Body of pancreas (tissue), 4 donors: ENCODE data around the gene MYOM1. TPM values are rescaled to one million over a fixed set of nuclear protein-coding genes. Genes with fewer than 3 reads are reported as not detected.
A peak's percentile ranks its signal among the peaks of the same experiment; 100 is the strongest.

Source experiments
- ATAC-seq: fragments of 150-250 bp; one replicate; pipeline ENCODE4 v1.9.1; 2016
- DNase-seq, 4 donors: peaks; one replicate each; pipeline ENCODE4 v3.0.0-alpha.2; 2019
- H3K27ac ChIP-seq, 4 donors: fragments of 200-600 bp; sonication (generic); 1 replicate in 3 of 4; 2 replicates in 1 of 4; pipeline versions ENCODE4 v1.5.1 to v1.6.1; 2016 to 2019; ENCODE audit warnings: mild to moderate bottlenecking in 1 of 4, mixed read lengths in 1 of 4, moderate library complexity in 1 of 4
- H3K27me3 ChIP-seq, 2 donors: fragments of 200-600 bp; sonication (generic); one replicate each; pipeline ENCODE4 v1.6.0; 2016; ENCODE audit warnings: mild to moderate bottlenecking in 1 of 2
- H3K36me3 ChIP-seq, 2 donors: fragments of 200-600 bp; sonication (generic); replicated peaks in 1 of 2; 2 replicates each; pipeline ENCODE4 v1.5.1; 2016; ENCODE audit warnings: low read depth in 2 of 2; ENCODE audit not compliant: insufficient read depth in 1 of 2
- H3K4me1 ChIP-seq: fragments of 200-600 bp; sonication (generic); one replicate; pipeline ENCODE4 v1.6.0; 2016
- H3K4me3 ChIP-seq, 2 donors: fragments of 200-600 bp; sonication (generic); 1 replicate in 1 of 2; 2 replicates in 1 of 2; pipeline ENCODE4 v1.5.1; 2016 to 2019
- H3K9me3 ChIP-seq, 3 donors: fragments of 200-600 bp; sonication (generic); 1 replicate in 2 of 3; 2 replicates in 1 of 3; pipeline ENCODE4 v1.5.1; 2016
- POLR2A ChIP-seq, 3 donors: fragments of 450-650 bp; IDR thresholded peaks; one replicate each; pipeline ENCODE4 v1.6.1; 2016; ENCODE audit warnings: antibody characterized with exemption in 3 of 3, mild to moderate bottlenecking in 2 of 3
- WGBS, 2 donors: methylation state at CpG; one replicate each; pipeline ENCODE4 v1.1.5; 2017; 5-methylcytosine and 5-hydroxymethylcytosine counted together
- intact Hi-C: fragments of 100-400 bp; cut with DNase I; formaldehyde crosslinking; loops from one replicate; pipeline ENCODE4 v1.15.1; 2023
- total RNA-seq, 2 donors: library from RNA; depleted of rRNA; stranded (reverse); fragments of >200 nt; gene quantifications; one replicate each; pipeline ENCODE4 v1.1.0, GENCODE V29; 2016
- TF ChIP-seq, protein P1 (sequence below), 7 experiments: fragments of 450-650 bp in 4 of 7; fragments of 200-600 bp in 3 of 7; sonication (generic) in 3 of 7; IDR thresholded peaks; one replicate each; pipeline ENCODE4 v1.5.1; 2016 to 2019; ENCODE audit warnings: antibody characterized with exemption in 7 of 7

The MYOM1 gene
- total RNA-seq, 2 donors from 2014 or later = 10.9 to 21.8 TPM

DNA sequence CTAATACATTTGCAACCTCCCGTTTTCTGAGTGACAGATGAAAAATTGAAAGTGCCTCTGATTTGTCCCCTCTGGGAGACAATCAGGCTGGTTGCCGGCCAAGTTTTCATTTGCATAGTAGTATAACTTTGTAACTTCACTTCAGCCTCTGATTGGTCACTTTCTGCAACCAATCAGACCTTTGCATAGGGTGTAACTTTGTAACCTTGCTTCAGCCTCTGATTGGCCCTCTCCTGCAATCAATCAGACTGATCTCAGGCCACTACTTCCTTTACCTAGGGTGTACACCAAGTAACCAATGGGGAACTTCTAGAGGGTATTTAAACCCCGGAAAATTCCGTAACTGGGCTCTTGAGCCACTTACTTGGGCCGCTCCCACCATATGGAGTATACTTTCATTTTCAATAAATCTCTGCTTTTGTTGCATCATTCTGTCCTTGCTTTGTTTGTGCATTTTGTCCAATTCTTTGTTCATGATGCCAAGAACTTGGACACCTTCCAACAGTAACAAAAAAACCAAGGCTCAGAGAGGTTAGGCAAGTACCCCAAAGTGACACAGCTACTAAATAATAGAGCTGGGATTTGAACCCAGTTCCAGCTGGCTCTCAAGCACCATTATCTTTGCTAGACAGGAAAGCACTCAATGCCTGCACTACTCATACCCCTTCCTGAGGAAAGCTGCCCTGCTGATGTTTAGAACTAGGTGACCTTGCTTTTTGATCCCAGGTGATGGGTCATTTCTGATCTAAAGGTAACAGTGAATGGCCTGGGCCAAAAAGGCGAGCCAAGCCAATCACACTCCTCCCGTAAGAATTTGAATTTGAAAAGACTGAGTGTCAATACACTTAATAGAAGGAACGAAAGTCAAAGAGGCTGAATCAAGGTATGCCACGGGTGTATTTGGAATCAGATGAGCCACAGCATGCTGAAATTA lies 10.9 kb upstream of the MYOM1 start:
- peak in 3 of 4 donors; percentile 35 to 65 (median 53) for DNase-seq

DNA sequence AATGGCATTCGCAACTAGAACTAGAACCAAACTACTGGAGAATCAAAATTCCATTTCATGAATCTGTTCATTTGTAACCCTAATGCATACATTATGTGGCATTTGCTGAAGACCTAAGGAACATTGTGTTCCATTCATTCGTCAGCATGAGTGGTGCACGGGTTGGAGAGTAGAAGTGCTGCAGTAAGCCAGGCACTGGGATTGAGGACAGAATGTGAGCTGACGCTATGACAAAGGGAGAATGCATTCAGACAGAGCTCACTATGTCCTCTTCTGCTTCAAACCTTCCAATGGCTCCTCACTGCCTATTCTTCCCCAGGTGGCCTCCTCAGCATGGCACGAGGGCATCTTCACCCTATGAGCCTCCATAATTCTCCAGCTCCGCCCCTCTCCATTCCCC lies 6.3 kb upstream of the MYOM1 start:
- Histone ChIP-seq H3K4me3 (no peak overlapping the region), H3K27me3 (no peaks in the 10 kb centered on the region), H3K36me3 (no peaks in the 10 kb centered on the region), H3K27ac (peak overlapping the region in 1 of 4 donors; percentile 59), H3K4me1 (peaks cover 22% of the 10 kb centered on the region), H3K9me3 (no peaks in the 10 kb centered on the region)
- ATAC-seq (no peak), DNase-seq (no peak)
- intact Hi-C loops = no loop called here
- WGBS, 2 donors = 89 to 94% methylated on average over 6 of the region's 6 CpGs
- TF ChIP-seq, protein P1, sequence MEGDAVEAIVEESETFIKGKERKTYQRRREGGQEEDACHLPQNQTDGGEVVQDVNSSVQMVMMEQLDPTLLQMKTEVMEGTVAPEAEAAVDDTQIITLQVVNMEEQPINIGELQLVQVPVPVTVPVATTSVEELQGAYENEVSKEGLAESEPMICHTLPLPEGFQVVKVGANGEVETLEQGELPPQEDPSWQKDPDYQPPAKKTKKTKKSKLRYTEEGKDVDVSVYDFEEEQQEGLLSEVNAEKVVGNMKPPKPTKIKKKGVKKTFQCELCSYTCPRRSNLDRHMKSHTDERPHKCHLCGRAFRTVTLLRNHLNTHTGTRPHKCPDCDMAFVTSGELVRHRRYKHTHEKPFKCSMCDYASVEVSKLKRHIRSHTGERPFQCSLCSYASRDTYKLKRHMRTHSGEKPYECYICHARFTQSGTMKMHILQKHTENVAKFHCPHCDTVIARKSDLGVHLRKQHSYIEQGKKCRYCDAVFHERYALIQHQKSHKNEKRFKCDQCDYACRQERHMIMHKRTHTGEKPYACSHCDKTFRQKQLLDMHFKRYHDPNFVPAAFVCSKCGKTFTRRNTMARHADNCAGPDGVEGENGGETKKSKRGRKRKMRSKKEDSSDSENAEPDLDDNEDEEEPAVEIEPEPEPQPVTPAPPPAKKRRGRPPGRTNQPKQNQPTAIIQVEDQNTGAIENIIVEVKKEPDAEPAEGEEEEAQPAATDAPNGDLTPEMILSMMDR (IDR thresholded peaks at IDR 0.05) = no peak
- no peak for TF ChIP-seq POLR2A (IDR thresholded peaks at IDR 0.05)

More for the DNA sequence above, 10.9 kb upstream of the MYOM1 start:
- peak; percentile 63 for ATAC-seq
- 80 to 86% methylated on average over 9 of the region's 9 CpGs for WGBS, 2 donors
- no peak for TF ChIP-seq POLR2A (IDR thresholded peaks at IDR 0.05)
- TF ChIP-seq, protein P1 (IDR thresholded peaks at IDR 0.05) = no peak
- Histone ChIP-seq H3K4me1 (peaks cover 27% of the 10 kb centered on the region), H3K27me3 (no peaks in the 10 kb centered on the region), H3K27ac (no peak overlapping the region), H3K4me3 (no peak overlapping the region), H3K36me3 (no peaks in the 10 kb centered on the region), H3K9me3 (no peaks in the 10 kb centered on the region)
- intact Hi-C loops = no loop called here

DNA sequence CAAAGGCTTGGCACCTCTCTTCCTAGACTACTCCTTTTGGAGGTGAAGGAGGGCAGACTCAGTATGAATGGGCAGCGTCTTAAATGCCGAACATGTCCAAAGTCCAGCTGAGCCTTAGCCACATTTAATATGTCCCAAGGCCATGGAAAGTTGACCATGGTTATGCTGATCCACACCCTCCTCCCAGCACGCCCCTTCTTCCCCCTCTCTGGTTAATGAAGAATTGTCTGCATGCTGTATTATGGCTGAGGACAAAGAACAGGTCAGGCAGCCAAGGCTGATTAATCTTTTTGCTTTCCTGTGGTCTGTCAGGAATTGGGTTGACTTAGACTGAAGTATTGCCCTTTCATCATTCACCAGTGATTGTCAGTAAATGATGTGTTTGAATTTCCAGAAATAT lies 5.8 kb upstream of the MYOM1 start:
- Histone ChIP-seq H3K27ac (peak overlapping the region in 2 of 4 donors; percentile 1 to 59), H3K27me3 (no peaks in the 10 kb centered on the region), H3K4me3 (no peak overlapping the region), H3K4me1 (peaks cover 24% of the 10 kb centered on the region), H3K9me3 (no peaks in the 10 kb centered on the region), H3K36me3 (no peaks in the 10 kb centered on the region)
- DNase-seq (no peak), ATAC-seq (peak; percentile 27)
- WGBS, 2 donors = 21 to 34% methylated on average over 3 of the region's 3 CpGs
- no peak for TF ChIP-seq POLR2A (IDR thresholded peaks at IDR 0.05)
- TF ChIP-seq, protein P1 (IDR thresholded peaks at IDR 0.05) = no peak
- intact Hi-C loops = no loop called here

DNA sequence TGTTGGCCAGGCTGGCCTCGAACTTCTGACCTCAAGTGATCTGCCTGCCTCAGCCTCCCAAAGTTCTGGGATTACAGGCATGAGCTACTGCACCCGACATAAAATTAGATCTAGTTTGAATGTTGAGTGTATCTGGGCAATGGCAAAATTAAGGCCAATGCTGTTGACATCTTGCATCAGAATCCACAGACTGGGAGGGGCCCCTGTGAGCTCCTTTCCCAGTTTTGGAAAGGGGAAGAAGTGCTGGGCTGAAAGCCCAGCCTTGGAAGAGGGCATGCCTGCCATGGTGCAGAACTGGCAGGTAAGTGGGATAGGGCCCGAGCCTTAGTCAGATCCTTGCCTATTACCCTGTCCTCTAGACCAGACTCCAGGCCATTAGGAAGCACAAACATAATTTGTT lies 4.5 kb upstream of the MYOM1 start:
- DNase-seq (no peak), ATAC-seq (no peak)
- Histone ChIP-seq H3K9me3 (no peaks in the 10 kb centered on the region), H3K27ac (peak overlapping the region in 3 of 4 donors; percentile 31 to 68 (median 66)), H3K36me3 (no peaks in the 10 kb centered on the region), H3K27me3 (no peaks in the 10 kb centered on the region), H3K4me3 (no peak overlapping the region), H3K4me1 (peaks cover 32% of the 10 kb centered on the region)
- 88 to 92% methylated on average over 3 of the region's 3 CpGs for WGBS, 2 donors
- TF ChIP-seq, protein P1 (IDR thresholded peaks at IDR 0.05) = no peak
- TF ChIP-seq POLR2A (IDR thresholded peaks at IDR 0.05) = no peak
- intact Hi-C loops = no loop called here
